ENCODE data around the gene PYDC1. TPM values are rescaled to one million over a fixed set of nuclear protein-coding genes. Genes with fewer than 3 reads are reported as not detected.

PYDC1 gene
- total RNA-seq, 1 donor from 2014 or later = not detected

- Mint-ChIP-seq H3K4me3 (ENCODE audit: unreplicated experiment) (peak overlapping the region; percentile 68), H3K36me3 (ENCODE audit: unreplicated experiment) (no peaks in the 10 kb centered on the region), H3K27me3 (ENCODE audit: unreplicated experiment) (peaks cover 63% of the 10 kb centered on the region), H3K4me1 (ENCODE audit: unreplicated experiment) (peaks cover 16% of the 10 kb centered on the region), H3K27ac (ENCODE audit: unreplicated experiment) (no peak overlapping the region), H3K9me3 (ENCODE audit: unreplicated experiment) (no peaks in the 10 kb centered on the region)
- DNase-seq (ENCODE audit: extremely low spot score, unreplicated experiment) = no peak
- no peak for TF ChIP-seq CTCF (IDR thresholded peaks at IDR 0.05)
Measured at GRCh38 chr16:31215287-31216162, 1.4 kb downstream of the PYDC1 start.

DNA sequence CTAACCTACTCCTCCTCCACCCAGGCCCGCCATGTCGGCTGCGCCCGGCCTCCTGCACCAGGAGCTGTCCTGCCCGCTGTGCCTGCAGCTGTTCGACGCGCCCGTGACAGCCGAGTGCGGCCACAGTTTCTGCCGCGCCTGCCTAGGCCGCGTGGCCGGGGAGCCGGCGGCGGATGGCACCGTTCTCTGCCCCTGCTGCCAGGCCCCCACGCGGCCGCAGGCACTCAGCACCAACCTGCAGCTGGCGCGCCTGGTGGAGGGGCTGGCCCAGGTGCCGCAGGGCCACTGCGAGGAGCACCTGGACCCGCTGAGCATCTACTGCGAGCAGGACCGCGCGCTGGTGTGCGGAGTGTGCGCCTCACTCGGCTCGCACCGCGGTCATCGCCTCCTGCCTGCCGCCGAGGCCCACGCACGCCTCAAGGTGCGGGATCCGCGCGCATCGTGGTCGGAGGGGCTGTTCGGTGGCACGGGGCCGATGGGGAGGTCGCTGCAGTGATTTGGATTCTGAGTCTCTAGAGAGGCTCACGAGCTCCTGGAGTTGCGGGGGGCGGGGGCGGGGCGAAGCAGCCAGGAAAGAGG is 2.1 kb downstream of the PYDC1 start:
- peak overlapping the region; percentile 68 for H3K4me3 Mint-ChIP-seq (ENCODE audit: unreplicated experiment)
- peaks cover 70% of the 10 kb centered on the region for H3K27me3 Mint-ChIP-seq (ENCODE audit: unreplicated experiment)
- DNase-seq (ENCODE audit: extremely low spot score, unreplicated experiment) = no peak
- TF ChIP-seq CTCF (IDR thresholded peaks at IDR 0.05) = no peak
- H3K36me3 Mint-ChIP-seq (ENCODE audit: unreplicated experiment) = no peaks in the 10 kb centered on the region
- peaks cover 16% of the 10 kb centered on the region for H3K4me1 Mint-ChIP-seq (ENCODE audit: unreplicated experiment)
- no peaks in the 10 kb centered on the region for H3K9me3 Mint-ChIP-seq (ENCODE audit: unreplicated experiment)
- no peak overlapping the region for H3K27ac Mint-ChIP-seq (ENCODE audit: unreplicated experiment)

GRCh38 chr16:31213877-31214707 is 2.8 kb downstream of the PYDC1 start, which contains the start of gene TRIM72:
Gene TRIM72 (plus strand): TSS chr16:31214119. CDS start chr16:31214739, 620 bp downstream.
- H3K4me3 Mint-ChIP-seq (ENCODE audit: unreplicated experiment) = peak within 1 kb of the TSS; percentile 68
- no peak for DNase-seq (ENCODE audit: extremely low spot score, unreplicated experiment)
- no peak for TF ChIP-seq CTCF (IDR thresholded peaks at IDR 0.05)
- H3K4me1 Mint-ChIP-seq (ENCODE audit: unreplicated experiment) = peaks cover 16% of the 10 kb centered on the region
- H3K27me3 Mint-ChIP-seq (ENCODE audit: unreplicated experiment) = peaks cover 73% of the 10 kb centered on the region
- no peaks in the 10 kb centered on the region for H3K9me3 Mint-ChIP-seq (ENCODE audit: unreplicated experiment)
- H3K36me3 Mint-ChIP-seq (ENCODE audit: unreplicated experiment) = no peaks in the 10 kb centered on the region
- no peak within 1 kb of the TSS for H3K27ac Mint-ChIP-seq (ENCODE audit: unreplicated experiment)

- no peak for DNase-seq (ENCODE audit: extremely low spot score, unreplicated experiment)
- H3K9me3 Mint-ChIP-seq (ENCODE audit: unreplicated experiment) = no peaks in the 10 kb centered on the region
- peaks cover 66% of the 10 kb centered on the region for H3K27me3 Mint-ChIP-seq (ENCODE audit: unreplicated experiment)
- no peak overlapping the region for H3K4me3 Mint-ChIP-seq (ENCODE audit: unreplicated experiment)
- peaks cover 16% of the 10 kb centered on the region for H3K4me1 Mint-ChIP-seq (ENCODE audit: unreplicated experiment)
- no peaks in the 10 kb centered on the region for H3K36me3 Mint-ChIP-seq (ENCODE audit: unreplicated experiment)
- H3K27ac Mint-ChIP-seq (ENCODE audit: unreplicated experiment) = no peak overlapping the region
- TF ChIP-seq CTCF (IDR thresholded peaks at IDR 0.05) = no peak
Measured at GRCh38 chr16:31213342-31213741, 3.6 kb downstream of the PYDC1 start.

Data from osteocyte (in vitro differentiated cells).